Measurements from ENCODE around the gene MKI67.

DNA sequence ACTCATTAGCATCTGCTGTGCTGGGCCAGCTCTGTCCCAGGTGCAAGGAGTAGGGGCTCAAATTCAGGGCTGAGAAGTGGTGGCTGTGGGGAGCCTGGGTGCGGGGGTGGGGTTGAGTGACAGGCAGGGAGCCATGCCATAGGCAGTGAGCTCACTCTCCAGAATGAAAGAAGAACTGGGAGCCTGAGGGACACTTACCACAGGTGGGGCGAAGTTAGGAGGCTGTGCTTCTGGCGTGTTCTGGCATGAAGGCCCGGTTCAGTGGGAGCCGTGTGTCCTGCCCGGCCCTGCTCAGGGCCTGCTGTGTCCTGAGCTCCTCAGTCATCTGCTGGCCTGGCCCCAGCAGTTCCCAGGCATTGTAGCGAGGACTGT lies 62.5 kb downstream of the MKI67 start:
- TF ChIP-seq EZH2 (IDR thresholded peaks at IDR 0.05; ENCODE audit: borderline replicate concordance, insufficient read depth, low read length, poor library complexity, severe bottlenecking) (no peak), TAF1 (IDR thresholded peaks at IDR 0.05; ENCODE audit: low read depth) (no peak), EP300 (conservative IDR thresholded peaks at IDR 0.05; ENCODE audit: poor library complexity, severe bottlenecking) (no peak), RAD21 (conservative IDR thresholded peaks at IDR 0.05) (no peak)
- TF ChIP-seq, protein P1, sequence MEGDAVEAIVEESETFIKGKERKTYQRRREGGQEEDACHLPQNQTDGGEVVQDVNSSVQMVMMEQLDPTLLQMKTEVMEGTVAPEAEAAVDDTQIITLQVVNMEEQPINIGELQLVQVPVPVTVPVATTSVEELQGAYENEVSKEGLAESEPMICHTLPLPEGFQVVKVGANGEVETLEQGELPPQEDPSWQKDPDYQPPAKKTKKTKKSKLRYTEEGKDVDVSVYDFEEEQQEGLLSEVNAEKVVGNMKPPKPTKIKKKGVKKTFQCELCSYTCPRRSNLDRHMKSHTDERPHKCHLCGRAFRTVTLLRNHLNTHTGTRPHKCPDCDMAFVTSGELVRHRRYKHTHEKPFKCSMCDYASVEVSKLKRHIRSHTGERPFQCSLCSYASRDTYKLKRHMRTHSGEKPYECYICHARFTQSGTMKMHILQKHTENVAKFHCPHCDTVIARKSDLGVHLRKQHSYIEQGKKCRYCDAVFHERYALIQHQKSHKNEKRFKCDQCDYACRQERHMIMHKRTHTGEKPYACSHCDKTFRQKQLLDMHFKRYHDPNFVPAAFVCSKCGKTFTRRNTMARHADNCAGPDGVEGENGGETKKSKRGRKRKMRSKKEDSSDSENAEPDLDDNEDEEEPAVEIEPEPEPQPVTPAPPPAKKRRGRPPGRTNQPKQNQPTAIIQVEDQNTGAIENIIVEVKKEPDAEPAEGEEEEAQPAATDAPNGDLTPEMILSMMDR (IDR thresholded peaks at IDR 0.05; ENCODE audit: poor library complexity, severe bottlenecking): no peak
